Hepatic stellate cell (primary cell): ENCODE results near the gene POP7.

Source experiments
- DNase-seq: peaks from one replicate; pipeline ENCODE4 v3.0.0; 2011; ENCODE audit warnings: low spot score

POP7 gene

DNA sequence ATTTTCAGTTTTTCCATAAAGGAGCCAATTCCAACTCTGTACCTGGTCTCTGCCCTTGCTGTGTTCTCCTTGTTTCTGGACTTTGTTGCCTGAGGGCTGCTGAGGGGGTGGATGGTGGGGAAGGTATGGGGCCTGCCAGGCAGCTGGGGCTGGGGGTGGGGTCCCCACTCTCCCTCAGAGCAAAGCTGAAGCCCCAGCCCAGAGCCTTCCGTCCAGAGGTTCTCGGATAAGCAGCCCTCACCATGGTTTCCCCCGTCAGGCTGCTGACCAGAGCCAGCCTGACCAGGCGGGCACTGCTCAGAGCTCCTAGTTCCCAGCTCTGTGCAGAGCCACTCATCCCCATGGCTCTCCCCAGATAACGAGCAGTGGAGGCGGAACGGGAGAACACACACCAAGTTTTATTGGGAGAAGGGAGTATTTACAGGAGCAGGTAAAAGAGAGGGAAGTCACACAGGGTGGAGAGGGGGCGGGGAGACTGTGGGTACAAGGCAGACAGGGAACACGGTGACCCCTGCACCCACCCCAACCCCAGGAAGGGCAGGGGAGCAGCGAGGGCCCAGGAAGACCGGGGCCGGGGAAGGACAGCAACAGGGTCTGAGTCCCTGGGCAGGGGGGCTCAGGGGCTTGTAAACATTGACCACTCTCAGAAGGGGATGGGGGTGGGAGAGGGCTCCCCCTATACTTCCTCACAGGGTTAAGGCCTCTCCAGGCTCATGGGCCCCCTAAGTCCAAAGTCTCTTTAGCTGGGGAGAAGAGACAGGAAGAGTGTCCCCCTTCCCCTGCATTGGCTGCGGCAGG is 26.6 kb upstream of the POP7 start:
- peak; percentile 16 for DNase-seq

DNA sequence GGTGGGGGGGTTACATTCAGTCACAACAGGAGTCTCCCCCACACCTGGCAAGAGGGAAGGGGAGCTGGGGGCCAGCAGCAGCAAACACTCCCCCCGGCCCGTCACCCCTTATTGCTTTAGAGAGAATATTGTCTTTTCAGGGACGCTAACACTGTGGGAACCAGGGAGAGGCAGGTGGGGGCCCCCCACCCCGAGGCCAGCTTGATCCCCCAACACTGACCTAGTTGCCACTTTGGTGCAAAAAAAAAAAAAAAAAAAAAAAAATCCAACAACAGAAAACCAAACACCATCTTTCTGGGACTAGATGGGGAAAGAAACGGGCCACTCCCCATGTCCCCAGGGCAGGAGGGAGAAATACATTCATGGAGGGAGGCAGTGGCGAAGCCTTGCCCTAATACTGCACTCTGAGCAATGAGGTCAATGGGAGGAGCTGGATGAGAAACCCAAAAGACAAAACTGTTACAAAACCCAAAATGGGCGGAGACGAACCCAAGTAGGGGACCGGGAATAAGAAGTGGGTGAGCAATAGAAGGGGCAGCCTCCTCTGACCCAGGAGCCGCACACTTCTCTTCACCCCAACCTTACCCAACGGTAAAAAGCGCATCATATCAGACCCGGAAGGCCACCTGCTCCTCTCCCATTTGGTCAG is 25.9 kb upstream of the POP7 start:
- DNase-seq = peak; percentile 30

DNA sequence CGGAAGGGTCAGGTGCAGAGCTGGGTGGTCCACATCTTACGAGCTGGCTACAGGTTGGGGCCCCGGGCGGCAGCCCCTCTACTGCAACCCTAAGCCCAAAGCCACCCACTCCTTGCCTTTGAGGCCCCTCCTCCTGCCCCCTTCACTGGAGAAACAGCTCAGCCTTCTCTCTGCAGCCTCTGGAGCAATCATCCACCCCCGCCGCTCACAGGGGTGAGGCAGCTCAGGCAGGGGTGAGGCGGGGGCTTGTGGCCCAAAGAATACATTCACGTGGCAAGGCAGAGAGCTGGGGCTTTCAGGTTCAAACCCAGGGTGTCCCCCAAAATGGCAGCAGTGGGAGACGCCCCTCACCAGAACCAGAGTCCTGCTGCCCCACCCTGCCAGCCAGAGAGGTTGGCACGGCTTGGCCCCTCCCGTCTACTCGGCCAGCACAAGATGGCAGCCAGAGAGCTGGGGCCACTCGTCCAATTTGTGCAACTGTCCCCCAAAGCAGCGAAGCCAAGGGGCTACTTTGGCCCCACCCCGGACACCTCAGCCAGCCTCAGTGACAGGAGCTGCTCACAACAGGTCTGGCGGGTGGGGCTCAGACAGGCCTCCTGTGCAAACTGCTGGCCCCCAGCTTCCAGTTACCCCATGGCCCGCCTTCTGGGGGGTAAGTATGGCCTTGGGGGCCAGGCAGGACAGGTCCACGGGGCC is 25.2 kb upstream of the POP7 start:
- DNase-seq = peak; percentile 11

DNA sequence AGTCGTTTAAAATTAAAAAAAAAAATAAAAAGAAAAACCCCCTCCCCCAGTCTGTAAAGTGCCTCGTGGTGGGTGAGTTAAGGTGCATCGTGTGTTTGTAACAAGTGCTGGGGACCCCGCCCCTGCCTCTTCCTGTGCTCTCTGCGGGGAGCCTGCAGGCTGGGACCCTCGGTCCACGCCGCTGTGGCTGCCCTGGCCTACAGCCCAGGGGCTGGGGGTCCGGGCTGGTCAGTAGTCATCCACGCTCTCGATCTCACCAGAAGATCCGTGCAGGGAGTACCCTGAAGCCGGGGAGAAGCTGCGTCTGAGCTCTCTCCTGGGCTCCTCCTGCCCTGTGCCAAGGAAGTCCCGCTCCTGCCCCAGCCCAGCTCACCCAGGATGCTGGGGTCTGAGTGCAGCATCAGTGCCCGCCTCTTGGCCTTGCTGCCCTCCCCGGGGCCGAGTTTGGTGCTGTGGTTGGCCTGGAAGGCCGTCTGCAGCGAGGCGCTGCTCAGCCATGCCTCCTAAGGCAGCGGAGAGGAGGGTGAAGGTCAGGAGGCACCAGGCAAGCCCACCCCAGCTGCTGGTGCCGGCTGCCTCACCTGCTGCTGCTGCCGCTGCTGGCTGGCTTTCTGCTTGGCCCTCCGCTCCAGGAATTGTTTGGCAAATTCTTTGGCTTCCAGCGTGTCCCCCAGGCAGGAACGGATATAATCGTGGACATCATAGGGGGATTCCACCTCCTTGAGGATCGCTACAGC is 24.3 kb upstream of the POP7 start:
- DNase-seq = peak; percentile 6

DNA sequence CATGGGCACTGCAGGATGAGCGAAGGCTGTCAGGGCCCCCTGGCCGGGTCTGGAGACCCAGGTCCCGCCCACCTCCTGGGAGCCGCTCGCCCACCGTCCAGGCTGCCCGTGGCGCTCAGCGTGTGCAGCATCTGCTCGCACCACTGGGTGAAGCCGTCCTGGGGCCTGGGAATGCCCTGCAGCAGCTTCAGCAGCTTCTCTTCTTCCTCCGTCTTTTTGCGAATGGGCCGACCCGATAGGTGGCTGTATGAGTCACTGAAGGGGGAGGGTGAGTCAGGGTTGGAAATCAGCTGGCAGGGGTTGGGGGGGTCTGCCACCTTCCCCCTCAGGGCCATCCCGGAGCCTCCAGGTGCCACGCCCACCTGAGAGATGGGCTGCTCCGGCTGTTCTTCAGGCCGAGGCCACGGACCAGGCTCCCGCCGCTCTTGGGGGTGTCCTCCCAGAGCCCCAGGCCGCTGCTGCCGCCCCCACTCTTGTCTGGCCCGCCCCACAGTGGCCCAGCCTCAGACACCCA is 23.6 kb upstream of the POP7 start:
- DNase-seq = peak; percentile 6

- peak; percentile 5 for DNase-seq
Observed at GRCh38 chr7:100682991-100683658, 22.8 kb upstream of the POP7 start.

- peak; percentile 4 for DNase-seq
Observed at GRCh38 chr7:100683659-100684533, 22.0 kb upstream of the POP7 start.

GRCh38 chr7:100684534-100685042 is 21.3 kb upstream of the POP7 start:
- peak; percentile 11 for DNase-seq

GRCh38 chr7:100685049-100685605 is 20.8 kb upstream of the POP7 start:
- peak; percentile 11 for DNase-seq

DNA sequence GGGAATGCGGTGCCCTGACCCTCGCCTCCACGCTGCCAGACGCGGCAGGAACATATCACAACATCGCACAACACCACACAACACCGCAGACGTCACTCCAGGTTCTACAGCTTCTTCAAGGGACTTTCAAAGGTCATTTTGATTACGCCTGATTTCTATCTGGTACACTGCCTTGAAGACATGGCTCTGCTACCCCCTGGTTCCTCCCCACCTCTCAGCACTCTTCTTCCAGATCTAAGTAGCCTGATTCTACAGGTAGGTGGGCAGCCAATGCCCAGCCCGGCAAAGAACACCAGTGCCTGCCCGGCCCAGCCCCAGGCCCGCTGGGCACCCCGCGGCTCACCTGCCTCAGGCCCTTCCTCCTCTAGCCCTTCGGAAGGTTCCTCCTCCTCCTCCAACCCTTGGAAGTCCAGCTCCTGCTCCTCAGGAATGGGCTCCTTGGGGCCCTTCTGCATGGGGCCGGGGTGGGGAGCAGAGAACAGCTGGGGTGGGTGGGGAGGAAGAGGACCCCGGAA is 20.2 kb upstream of the POP7 start:
- DNase-seq = no peak

DNA sequence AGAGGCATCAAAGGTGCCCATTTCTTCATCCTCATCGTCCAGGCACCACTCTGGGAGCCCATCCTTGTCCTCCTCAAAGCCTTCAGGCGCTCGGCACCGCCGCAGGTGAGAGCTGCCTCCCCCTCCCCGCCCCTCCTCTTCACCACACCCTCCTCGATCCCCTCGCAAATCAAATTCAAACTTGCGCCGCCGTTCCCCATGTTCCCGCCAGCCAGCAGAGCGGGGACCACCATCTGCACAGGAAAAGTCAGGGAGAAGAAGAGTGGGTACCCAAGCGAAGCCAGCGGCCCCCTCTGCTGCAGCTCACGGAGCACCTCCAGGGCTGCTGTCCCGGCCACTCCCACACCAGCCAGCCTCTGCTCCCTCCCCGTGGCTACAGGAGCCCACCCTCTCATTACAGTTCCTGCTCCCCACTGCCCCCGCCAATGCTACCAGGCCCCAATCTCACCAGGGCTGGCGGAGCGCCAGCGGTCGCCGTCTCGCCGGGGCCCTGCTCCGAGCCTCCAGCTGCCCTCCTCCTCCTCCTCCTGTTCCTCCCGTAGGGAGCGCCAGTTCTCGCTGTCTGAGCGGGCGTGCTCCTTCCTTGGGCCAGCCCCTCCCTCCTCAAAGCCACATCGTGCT is 19.6 kb upstream of the POP7 start:
- DNase-seq = no peak

DNA sequence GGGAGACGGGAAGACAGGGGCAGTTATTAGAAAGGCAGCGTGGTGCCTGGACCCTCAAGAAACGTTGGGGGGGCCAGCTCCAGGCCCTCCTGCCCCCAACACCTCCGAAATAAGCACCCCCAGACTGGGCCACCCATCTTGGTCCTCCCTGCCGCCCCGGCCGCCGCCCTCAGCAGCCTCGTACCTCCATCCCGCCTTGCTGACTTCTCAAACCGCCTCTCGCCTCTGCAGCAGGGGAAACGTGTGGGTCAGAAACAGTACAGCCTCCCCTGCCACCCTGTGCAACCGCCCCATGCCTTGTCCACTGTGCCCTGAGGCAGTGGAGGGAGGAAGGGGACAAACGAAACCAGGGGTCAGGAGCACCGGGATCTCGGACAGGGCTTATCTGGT is 19.1 kb upstream of the POP7 start:
- DNase-seq = no peak

GRCh38 chr7:100687261-100687660 is 18.7 kb upstream of the POP7 start:
- no peak for DNase-seq

- peak; percentile 53 for DNase-seq
Observed at GRCh38 chr7:100687751-100688300, 18.1 kb upstream of the POP7 start.

GRCh38 chr7:100688326-100688860 is 17.5 kb upstream of the POP7 start:
- DNase-seq = no peak

GRCh38 chr7:100689230-100690135 is 16.4 kb upstream of the POP7 start:
- no peak for DNase-seq
